PC-3 (cell line): ENCODE measurements around the gene RXRB. TPM values are rescaled to one million over a fixed set of nuclear protein-coding genes. Genes with fewer than 3 reads are reported as not detected.

ENCODE experiments used
- ATAC-seq: fragments of 200-7000 bp; cut with Tn5 transposase; 2 replicates; pipeline ENCODE4 v1.9.1; 2020; ENCODE audit warnings: mild to moderate bottlenecking, moderate library complexity
- BruUV-seq: library from RNA; stranded (reverse); fragments of 400-500 nt; replicated peaks from 2 replicates; lab custom pipeline; 2021; lab: Mats Ljungman, UMichigan
- CTCF ChIA-PET: fragments of 300-600 bp; sonication (Branson Sonifier 250); formaldehyde crosslinking; loops from one replicate; lab custom pipeline; 2022; ENCODE audit warnings: antibody characterized with exemption; lab: Charles Lee
- POLR2A ChIA-PET: fragments of 300-600 bp; sonication (Branson Sonifier 250); formaldehyde crosslinking; loops from one replicate; lab custom pipeline; 2022; ENCODE audit warnings: antibody characterized with exemption; ENCODE audit not compliant: unreplicated experiment; lab: Charles Lee
- DNase-seq: peaks from one replicate; pipeline ENCODE4 v3.0.0-alpha.2; 2015
- H2AFZ ChIP-seq: fragments of 300-600 bp; sonication (generic); 2 replicates; pipeline ENCODE4 v1.6.0; 2016; ENCODE audit warnings: antibody characterized with exemption, low read length
- H3F3A ChIP-seq: fragments of 300-600 bp; sonication (generic); one replicate; pipeline ENCODE4 v1.6.0; 2017; ENCODE audit warnings: antibody characterized with exemption, low read length, control low read depth, mild to moderate bottlenecking; ENCODE audit not compliant: unreplicated experiment
- H3K27ac ChIP-seq: fragments of 300-600 bp; sonication (generic); 2 replicates; pipeline ENCODE4 v1.5.1; 2016; ENCODE audit warnings: mild to moderate bottlenecking, low read length
- H3K27me3 ChIP-seq: fragments of 300-600 bp; sonication (generic); 2 replicates; pipeline ENCODE4 v1.6.1; 2016; ENCODE audit warnings: low read length, mixed read lengths
- H3K36me3 ChIP-seq: fragments of 300-600 bp; sonication (generic); 2 replicates; pipeline ENCODE4 v1.6.1; 2016; ENCODE audit warnings: low read depth, mixed run types, low read length, mixed read lengths
- H3K4me1 ChIP-seq: fragments of 300-600 bp; sonication (generic); 2 replicates; pipeline ENCODE4 v1.5.1; 2016; ENCODE audit warnings: low read length; ENCODE audit not compliant: insufficient read depth
- H3K4me2 ChIP-seq: fragments of 300-600 bp; sonication (generic); 2 replicates; pipeline ENCODE4 v1.6.0; 2016; ENCODE audit warnings: low read length
- H3K4me3 ChIP-seq: fragments of 300-600 bp; sonication (generic); 2 replicates; pipeline ENCODE4 v1.5.1; 2016; ENCODE audit warnings: mild to moderate bottlenecking, low read length, mixed read lengths
- H3K79me2 ChIP-seq: fragments of 300-600 bp; sonication (generic); 2 replicates; pipeline ENCODE4 v1.6.1; 2017; ENCODE audit warnings: low read length, mixed read lengths
- H3K9ac ChIP-seq: fragments of 300-600 bp; sonication (generic); 2 replicates; pipeline ENCODE4 v1.6.0; 2016; ENCODE audit warnings: mild to moderate bottlenecking, low read length
- H3K9me2 ChIP-seq: fragments of 300-600 bp; sonication (generic); replicated peaks from 2 replicates; pipeline ENCODE4 v1.6.1; 2016; ENCODE audit warnings: mixed run types, low read length, mixed read lengths
- H3K9me3 ChIP-seq: fragments of 300-600 bp; sonication (generic); 2 replicates; pipeline ENCODE4 v1.6.1; 2016; ENCODE audit warnings: low read length, mixed read lengths
- H4K20me1 ChIP-seq: fragments of 300-600 bp; sonication (generic); 2 replicates; pipeline ENCODE4 v1.6.1; 2016; ENCODE audit warnings: low read length, mixed read lengths
- EZH2 ChIP-seq: fragments of 300-600 bp; sonication (generic); IDR thresholded peaks from one replicate; pipeline ENCODE4 v1.6.1; 2017; ENCODE audit warnings: antibody characterized with exemption, mild to moderate bottlenecking, low read length; ENCODE audit not compliant: unreplicated experiment
- EZH2phosphoT487 ChIP-seq: fragments of 300-600 bp; sonication (generic); IDR thresholded peaks from 2 replicates; pipeline ENCODE4 v1.6.1; 2018; ENCODE audit warnings: mild to moderate bottlenecking, antibody characterized with exemption, low read length, borderline replicate concordance
- intact Hi-C: fragments of 100-400 bp; cut with micrococcal nuclease; formaldehyde crosslinking; loops from 2 replicates; pipeline ENCODE4 v1.9.0; 2023
- total RNA-seq: library from RNA; depleted of rRNA; stranded (reverse); fragments of >200 nt; gene quantifications from 2 replicates; pipeline ENCODE4 v1.2.3, GENCODE V29; 2014
- TF ChIP-seq, protein P1 (sequence below): fragments of 300-600 bp; sonication (generic); conservative IDR thresholded peaks from 2 replicates; pipeline ENCODE4 v1.5.1; 2017; ENCODE audit warnings: antibody characterized with exemption, low read depth, mild to moderate bottlenecking, low read length

RXRB gene
- total RNA-seq, 1 experiment from 2014 or later = 24.0 TPM

DNA sequence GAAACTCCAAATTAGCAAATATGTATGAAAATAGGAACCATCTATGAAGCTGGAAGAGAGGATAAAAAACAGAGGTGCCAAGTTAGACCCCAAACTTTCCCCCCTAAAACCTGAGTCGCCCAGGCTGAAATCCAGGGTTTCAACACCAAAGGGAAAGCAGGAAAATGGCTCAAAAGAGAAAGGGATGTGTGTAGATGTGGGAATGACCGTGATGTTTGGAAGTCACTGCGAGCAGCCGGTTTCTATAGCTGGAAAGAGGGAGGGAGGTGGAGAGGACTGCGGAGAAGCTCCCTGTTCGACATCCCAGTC is 12.3 kb upstream of the RXRB start:
- intact Hi-C loops = no loop called here
- Histone ChIP-seq H4K20me1 (no peaks in the 10 kb centered on the region), H3K4me3 (peak overlapping the region; percentile 43; the same call in 1 of the 2 replicates), H3K36me3 (no peaks in the 10 kb centered on the region), H2AFZ (no peak overlapping the region), H3K4me2 (peak overlapping the region; percentile 50), H3K9me3 (no peaks in the 10 kb centered on the region), H3K27me3 (no peaks in the 10 kb centered on the region), H3K9ac (no peak overlapping the region), H3F3A (no peaks in the 10 kb centered on the region), H3K9me2 (no peaks in the 10 kb centered on the region), H3K27ac (no peak overlapping the region), H3K79me2 (0 out of 2 replicates have a peak, but pooled peaks cover 5% of the 10 kb centered on the region), H3K4me1 (0 out of 2 replicates have a peak, but pooled peaks cover 5% of the 10 kb centered on the region)
- ATAC-seq (no peak), DNase-seq (no peak)
- no TSS peak for BruUV-seq
- TF ChIP-seq EZH2phosphoT487 = no peak
- no peak for TF ChIP-seq EZH2
- TF ChIP-seq, protein P1, sequence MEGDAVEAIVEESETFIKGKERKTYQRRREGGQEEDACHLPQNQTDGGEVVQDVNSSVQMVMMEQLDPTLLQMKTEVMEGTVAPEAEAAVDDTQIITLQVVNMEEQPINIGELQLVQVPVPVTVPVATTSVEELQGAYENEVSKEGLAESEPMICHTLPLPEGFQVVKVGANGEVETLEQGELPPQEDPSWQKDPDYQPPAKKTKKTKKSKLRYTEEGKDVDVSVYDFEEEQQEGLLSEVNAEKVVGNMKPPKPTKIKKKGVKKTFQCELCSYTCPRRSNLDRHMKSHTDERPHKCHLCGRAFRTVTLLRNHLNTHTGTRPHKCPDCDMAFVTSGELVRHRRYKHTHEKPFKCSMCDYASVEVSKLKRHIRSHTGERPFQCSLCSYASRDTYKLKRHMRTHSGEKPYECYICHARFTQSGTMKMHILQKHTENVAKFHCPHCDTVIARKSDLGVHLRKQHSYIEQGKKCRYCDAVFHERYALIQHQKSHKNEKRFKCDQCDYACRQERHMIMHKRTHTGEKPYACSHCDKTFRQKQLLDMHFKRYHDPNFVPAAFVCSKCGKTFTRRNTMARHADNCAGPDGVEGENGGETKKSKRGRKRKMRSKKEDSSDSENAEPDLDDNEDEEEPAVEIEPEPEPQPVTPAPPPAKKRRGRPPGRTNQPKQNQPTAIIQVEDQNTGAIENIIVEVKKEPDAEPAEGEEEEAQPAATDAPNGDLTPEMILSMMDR = no peak
- POLR2A ChIA-PET = no interaction called here
- CTCF ChIA-PET = no interaction called here

DNA sequence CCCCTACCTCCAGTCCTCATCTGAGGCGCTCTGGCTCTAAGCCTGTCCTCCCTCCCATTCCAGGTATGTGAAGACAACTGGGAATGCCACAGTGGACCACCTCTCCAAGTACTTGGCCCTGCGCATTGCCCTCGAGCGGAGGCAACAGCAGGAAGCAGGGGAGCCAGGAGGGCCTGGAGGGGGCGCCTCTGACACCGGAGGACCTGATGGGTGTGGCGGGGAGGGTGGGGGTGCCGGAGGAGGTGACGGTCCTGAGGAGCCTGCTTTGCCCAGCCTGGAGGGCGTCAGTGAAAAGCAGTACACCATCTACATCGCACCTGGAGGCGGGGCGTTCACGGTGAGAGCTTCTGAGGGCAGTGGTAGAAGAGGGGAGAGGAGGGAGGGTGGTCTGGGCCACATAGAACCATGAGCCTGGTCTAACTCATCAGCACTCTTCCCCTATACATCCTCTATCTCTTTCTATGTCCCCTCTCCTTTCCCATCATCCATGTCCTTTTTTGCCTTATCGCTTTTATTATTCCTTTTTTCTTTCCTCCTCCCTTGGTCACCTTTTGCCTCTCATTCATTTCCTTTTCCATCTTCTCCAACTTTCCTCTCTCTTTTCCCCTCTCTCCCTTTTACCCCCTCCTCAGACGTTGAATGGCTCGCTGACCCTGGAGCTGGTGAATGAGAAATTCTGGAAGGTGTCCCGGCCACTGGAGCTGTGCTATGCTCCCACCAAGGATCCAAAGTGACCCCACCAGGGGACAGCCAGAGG is 11.4 kb upstream of the RXRB start:
- no peak for ATAC-seq
- no peaks in the 10 kb centered on the region for H3K27me3 ChIP-seq
- no peak overlapping the region for H3K27ac ChIP-seq
- no peaks in the 10 kb centered on the region for H4K20me1 ChIP-seq
- H3K9ac ChIP-seq = no peak overlapping the region
- H3K4me1 ChIP-seq = peaks cover 13% of the 10 kb centered on the region
- no peak overlapping the region for H2AFZ ChIP-seq
- no peaks in the 10 kb centered on the region for H3K9me3 ChIP-seq
- no TSS peak for BruUV-seq
- POLR2A ChIA-PET = no interaction called here
- DNase-seq = no peak
- H3K79me2 ChIP-seq = 0 out of 2 replicates have a peak, but pooled peaks cover 5% of the 10 kb centered on the region
- H3K9me2 ChIP-seq = no peaks in the 10 kb centered on the region
- CTCF ChIA-PET = no interaction called here
- intact Hi-C loops = no loop called here
- no peaks in the 10 kb centered on the region for H3F3A ChIP-seq
- no peaks in the 10 kb centered on the region for H3K36me3 ChIP-seq
- H3K4me3 ChIP-seq = no peak overlapping the region
- no peak overlapping the region for H3K4me2 ChIP-seq
- TF ChIP-seq EZH2 (no peak), EZH2phosphoT487 (no peak)
- TF ChIP-seq, protein P1 = no peak

DNA sequence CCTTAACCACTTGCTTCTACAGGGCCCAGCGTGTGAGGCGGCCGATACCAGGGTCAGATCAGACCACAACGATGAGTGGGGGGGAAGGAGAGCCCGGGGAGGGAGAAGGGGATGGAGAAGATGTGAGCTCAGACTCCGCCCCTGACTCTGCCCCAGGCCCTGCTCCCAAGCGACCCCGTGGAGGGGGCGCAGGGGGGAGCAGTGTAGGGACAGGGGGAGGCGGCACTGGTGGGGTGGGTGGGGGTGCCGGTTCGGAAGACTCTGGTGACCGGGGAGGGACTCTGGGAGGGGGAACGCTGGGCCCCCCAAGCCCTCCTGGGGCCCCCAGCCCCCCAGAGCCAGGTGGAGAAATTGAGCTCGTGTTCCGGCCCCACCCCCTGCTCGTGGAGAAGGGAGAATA is 10.7 kb upstream of the RXRB start:
- 0 out of 2 replicates have a peak, but pooled peaks cover 5% of the 10 kb centered on the region for H3K79me2 ChIP-seq
- H3K4me2 ChIP-seq = no peak overlapping the region
- DNase-seq (no peak), ATAC-seq (no peak)
- no peaks in the 10 kb centered on the region for H3K9me2 ChIP-seq
- H2AFZ ChIP-seq = no peak overlapping the region
- no peaks in the 10 kb centered on the region for H3K27me3 ChIP-seq
- no peak overlapping the region for H3K27ac ChIP-seq
- POLR2A ChIA-PET = no interaction called here
- H3K9me3 ChIP-seq = no peaks in the 10 kb centered on the region
- H3K4me3 ChIP-seq = no peak overlapping the region
- H4K20me1 ChIP-seq = no peaks in the 10 kb centered on the region
- TF ChIP-seq EZH2 (no peak), EZH2phosphoT487 (no peak)
- TF ChIP-seq, protein P1 = no peak
- H3K4me1 ChIP-seq = peaks cover 20% of the 10 kb centered on the region
- intact Hi-C loops = no loop called here
- CTCF ChIA-PET = no interaction called here
- H3F3A ChIP-seq = no peaks in the 10 kb centered on the region
- H3K36me3 ChIP-seq = no peaks in the 10 kb centered on the region
- H3K9ac ChIP-seq = no peak overlapping the region
- no TSS peak for BruUV-seq
